IMR-90 (cell line): ENCODE measurements around the gene PITPNC1. TPM values are rescaled to one million over a fixed set of nuclear protein-coding genes. Genes with fewer than 3 reads are reported as not detected.

Source experiments
- ATAC-seq: fragments of 200-7000 bp; cut with Tn5 transposase; 2 replicates; pipeline ENCODE4 v1.9.1; 2020; ENCODE audit warnings: low read depth, mild to moderate bottlenecking, moderate library complexity
- BruUV-seq: library from RNA; stranded (reverse); fragments of 400-500 nt; replicated peaks from 2 replicates; lab custom pipeline; 2021; lab: Mats Ljungman, UMichigan
- CTCF ChIA-PET: fragments of 300-600 bp; formaldehyde crosslinking; extraction: SDS; loops from one replicate; lab custom pipeline; 2021; ENCODE audit warnings: antibody characterized with exemption; lab: Yijun Ruan, JAX
- POLR2A ChIA-PET: fragments of 300-600 bp; sonication (Branson Sonifier 250); formaldehyde crosslinking; loops from one replicate; lab custom pipeline; 2022; ENCODE audit warnings: antibody characterized with exemption; ENCODE audit not compliant: unreplicated experiment; lab: Charles Lee
- DNase-seq: peaks from one replicate; pipeline ENCODE4 v3.0.0; 2013
- H2AFZ ChIP-seq: replicated peaks from 2 replicates; pipeline ENCODE3; 2013; ENCODE audit warnings: low read length, mild to moderate bottlenecking; ENCODE audit not compliant: poor library complexity
- H2AK5ac ChIP-seq: 2 replicates; pipeline ENCODE4 v1.6.1; 2013; ENCODE audit warnings: low read depth, low read length, inconsistent platforms
- H2AK9ac ChIP-seq: replicated peaks from 2 replicates; pipeline ENCODE3; 2013; ENCODE audit warnings: mild to moderate bottlenecking, low read depth, low read length, moderate library complexity; ENCODE audit not compliant: poor library complexity
- H2BK120ac ChIP-seq: 2 replicates; pipeline ENCODE4 v1.6.1; 2013; ENCODE audit warnings: low read depth, low read length, inconsistent platforms
- H2BK15ac ChIP-seq: 3 replicates; pipeline ENCODE4 v1.6.1; 2013; ENCODE audit warnings: low read depth, low read length, inconsistent platforms
- H2BK20ac ChIP-seq: 2 replicates; pipeline ENCODE4 v1.6.1; 2013; ENCODE audit warnings: low read depth, mild to moderate bottlenecking, inconsistent platforms, low read length, moderate library complexity
- H2BK5ac ChIP-seq: 2 replicates; pipeline ENCODE4 v1.6.1; 2013; ENCODE audit warnings: mild to moderate bottlenecking, low read depth, low read length, inconsistent platforms; ENCODE audit not compliant: poor library complexity, severe bottlenecking
- H3K14ac ChIP-seq: replicated peaks from 2 replicates; pipeline ENCODE4 v1.6.1; 2013; ENCODE audit warnings: low read depth, low read length, inconsistent platforms
- H3K18ac ChIP-seq: 2 replicates; pipeline ENCODE4 v1.6.1; 2013; ENCODE audit warnings: low read depth, low read length, control low read depth
- H3K23ac ChIP-seq: 2 replicates; pipeline ENCODE4 v1.6.1; 2013; ENCODE audit warnings: low read depth, low read length, inconsistent platforms
- H3K27ac ChIP-seq: 2 replicates; pipeline ENCODE4 v1.5.1; 2013; ENCODE audit warnings: mild to moderate bottlenecking, control low read depth, low read length; ENCODE audit not compliant: insufficient read depth
- H3K27me3 ChIP-seq: 2 replicates; pipeline ENCODE4 v1.6.1; 2013; ENCODE audit warnings: low read length; ENCODE audit not compliant: control insufficient read depth, insufficient read depth
- H3K36me3 ChIP-seq: 2 replicates; pipeline ENCODE4 v1.6.1; 2013; ENCODE audit warnings: low read length, mixed read lengths; ENCODE audit not compliant: control insufficient read depth, insufficient read depth
- H3K4ac ChIP-seq: 2 replicates; pipeline ENCODE4 v1.6.1; 2013; ENCODE audit warnings: low read depth, low read length, inconsistent platforms
- H3K4me1 ChIP-seq: 2 replicates; pipeline ENCODE4 v1.6.1; 2013; ENCODE audit warnings: low read length, mixed read lengths; ENCODE audit not compliant: control insufficient read depth, insufficient read depth
- H3K4me2 ChIP-seq: 2 replicates; pipeline ENCODE4 v1.6.1; 2013; ENCODE audit warnings: low read depth, mild to moderate bottlenecking, control low read depth, low read length, moderate library complexity
- H3K4me3 ChIP-seq: 2 replicates; pipeline ENCODE4 v1.5.1; 2013; ENCODE audit warnings: low read depth, mild to moderate bottlenecking, control low read depth, low read length, moderate library complexity; ENCODE audit not compliant: insufficient read depth
- H3K56ac ChIP-seq: 2 replicates; pipeline ENCODE4 v1.6.1; 2013; ENCODE audit warnings: low read length, inconsistent platforms; ENCODE audit not compliant: insufficient read depth; ENCODE audit errors: extremely low read depth
- H3K79me1 ChIP-seq, 2 experiments: 2 replicates each; pipeline ENCODE4 v1.6.1; 2013; ENCODE audit warnings: low read length in 2 of 2, inconsistent platforms in 1 of 2, low read depth in 1 of 2
- H3K9ac ChIP-seq: 2 replicates; pipeline ENCODE4 v1.6.1; 2013; ENCODE audit warnings: low read depth, low read length, control low read depth
- H3K9me1 ChIP-seq: 2 replicates; pipeline ENCODE4 v1.6.1; 2013; ENCODE audit warnings: low read length, inconsistent platforms; ENCODE audit not compliant: insufficient read depth
- H3K9me3 ChIP-seq: 2 replicates; pipeline ENCODE4 v1.6.1; 2013; ENCODE audit warnings: low read length; ENCODE audit not compliant: control insufficient read depth, insufficient read depth
- H4K20me1 ChIP-seq: 2 replicates; pipeline ENCODE4 v1.6.1; 2013; ENCODE audit warnings: low read length, inconsistent platforms; ENCODE audit not compliant: insufficient read depth
- H4K5ac ChIP-seq: 2 replicates; pipeline ENCODE4 v1.6.1; 2013; ENCODE audit warnings: mild to moderate bottlenecking, low read depth, low read length, control low read depth
- H4K8ac ChIP-seq, 2 experiments: 2 replicates each; pipeline ENCODE4 v1.6.1; 2013; ENCODE audit warnings: low read depth in 2 of 2, low read length in 2 of 2, control low read depth in 1 of 2, inconsistent platforms in 1 of 2
- H4K91ac ChIP-seq: 2 replicates; pipeline ENCODE4 v1.6.1; 2013; ENCODE audit warnings: low read depth, low read length, inconsistent platforms; ENCODE audit not compliant: insufficient read depth
- BHLHE40 ChIP-seq: fragments of 150-350 bp; IDR thresholded peaks from 2 replicates; pipeline ENCODE4 v1.6.1; 2016; ENCODE audit warnings: mild to moderate bottlenecking, low read depth, low read length
- WGBS, 2 experiments: methylation state at CpG; one replicate each; pipeline versions ENCODE4 v1.1.5 to v1.1.7; 2013; ENCODE audit warnings: missing lambda C conversion rate in 2 of 2; ENCODE audit not compliant: insufficient read length in 1 of 2; ENCODE audit errors: extremely low coverage in 2 of 2; 5-methylcytosine and 5-hydroxymethylcytosine counted together
- dilution Hi-C: fragments of 300-500 bp; cut with HindIII; formaldehyde crosslinking; loops from one replicate; pipeline ENCODE4 v1.14.3; 2018; ENCODE audit warnings: low sequenced_read_pairs; ENCODE audit not compliant: unreplicated experiment
- in situ Hi-C: fragments of 300-500 bp; cut with MboI; formaldehyde crosslinking; loops from 3 replicates; pipeline ENCODE4 v1.14.3; 2019; ENCODE audit warnings: low sequenced_read_pairs, inconsistent platforms, mixed read lengths
- intact Hi-C: fragments of 100-400 bp; cut with micrococcal nuclease; formaldehyde crosslinking; loops from 2 replicates; pipeline ENCODE4 v1.10.0; 2022
- polyA plus RNA-seq, 3 experiments: library from polyadenylated mRNA; depleted of rRNA; stranded (reverse); fragments of >200 nt; gene quantifications; 2 replicates each; pipeline ENCODE4 v1.2.3, GENCODE V29; 2012; ENCODE audit warnings: low replicate concordance in 1 of 3
- total RNA-seq: library from RNA; depleted of rRNA; stranded (reverse); fragments of >200 nt; gene quantifications from 2 replicates; pipeline ENCODE4 v1.2.3, GENCODE V29; 2012

The PITPNC1 gene
- total and polyA plus RNA-seq, 2 of the 4 experiments (the other 2 are of a cell fraction) = 4.1 TPM

DNA sequence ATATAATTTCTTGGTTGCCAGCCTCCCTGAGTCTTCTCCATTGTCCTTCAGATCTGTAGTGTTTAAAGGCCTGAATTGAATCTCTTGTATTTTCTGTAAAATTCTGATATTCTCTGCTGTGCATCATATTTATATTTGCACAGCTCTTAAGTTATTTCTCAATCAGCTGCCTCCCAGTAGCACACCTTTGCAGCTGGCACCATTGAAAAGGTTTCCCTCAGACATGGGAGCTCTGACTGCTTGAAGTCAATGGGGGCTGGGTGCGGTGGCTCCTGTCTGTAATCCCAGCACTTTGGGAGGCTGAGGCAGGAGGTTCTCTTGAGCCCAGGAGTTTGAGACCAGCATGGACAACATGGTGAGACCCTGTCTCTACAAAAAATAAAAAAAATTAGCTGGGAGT, 40.4 kb downstream of the PITPNC1 start:
- H2AK5ac ChIP-seq = no peak overlapping the region
- WGBS, 2 experiments = no CpG with 5 or more reads among the region's 1 CpG
- H3K4me2 ChIP-seq = no peak overlapping the region
- dilution Hi-C loops (no loop called here), in situ Hi-C loops (no loop called here), intact Hi-C loops (no loop called here)
- CTCF ChIA-PET = no interaction called here
- peaks cover 18% of the 10 kb centered on the region for H3K9me1 ChIP-seq
- no peak overlapping the region for H2AK9ac ChIP-seq
- H2BK20ac ChIP-seq = no peak overlapping the region
- no peak overlapping the region for H3K18ac ChIP-seq
- no peak overlapping the region for H3K23ac ChIP-seq
- H3K4me1 ChIP-seq = peaks cover 7% of the 10 kb centered on the region
- H2BK5ac ChIP-seq = no peak overlapping the region
- BruUV-seq = no TSS peak
- no peak for TF ChIP-seq BHLHE40
- DNase-seq = no peak
- H3K36me3 ChIP-seq = no peaks in the 10 kb centered on the region
- peaks cover 9 to 27% of the 10 kb centered on the region in 2 experiments; a peak in 3 of 4 replicates for H3K79me1 ChIP-seq
- no peak overlapping the region for H4K8ac ChIP-seq
- H4K5ac ChIP-seq = no peak overlapping the region
- H3K27ac ChIP-seq = no peak overlapping the region
- no peaks in the 10 kb centered on the region for H3K9me3 ChIP-seq
- H3K56ac ChIP-seq = no peak overlapping the region
- H3K14ac ChIP-seq = no peak overlapping the region
- POLR2A ChIA-PET = no interaction called here
- H2AFZ ChIP-seq = no peak overlapping the region
- no peak for ATAC-seq
- H3K4me3 ChIP-seq = no peak overlapping the region
- H3K4ac ChIP-seq = no peak overlapping the region
- no peaks in the 10 kb centered on the region for H3K27me3 ChIP-seq
- peaks cover 5% of the 10 kb centered on the region; the same call in 1 of the 2 replicates for H4K20me1 ChIP-seq
- H2BK15ac ChIP-seq = no peak overlapping the region
- no peak overlapping the region for H2BK120ac ChIP-seq
- no peak overlapping the region for H4K91ac ChIP-seq
- no peak overlapping the region for H3K9ac ChIP-seq
